ENCODE results near the gene DDX50. TPM values are rescaled to one million over a fixed set of nuclear protein-coding genes. Genes with fewer than 3 reads are reported as not detected.
A peak's percentile ranks its signal among the peaks of the same experiment; 100 is the strongest.

The DDX50 gene
- total RNA-seq, 1 experiment from 2014 or later: 37.1 TPM

DNA sequence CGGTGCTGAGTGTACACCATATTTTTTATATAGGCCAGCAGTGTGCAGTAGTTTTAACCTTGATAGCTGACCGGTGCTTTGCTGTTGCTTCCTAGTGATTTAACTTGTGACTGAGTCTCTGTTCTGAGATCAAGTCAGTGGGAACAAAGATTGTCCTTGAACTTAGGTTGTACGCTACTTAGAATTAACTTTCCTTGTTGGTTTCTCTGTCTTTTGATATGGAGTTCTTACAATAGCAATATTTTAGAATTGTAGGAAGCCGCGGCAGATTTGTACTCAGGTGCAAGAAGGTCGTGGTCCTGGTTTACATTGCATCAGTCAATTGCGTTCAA, 56.1 kb downstream of the DDX50 start:
- Mint-ChIP-seq H3K4me3 (peak overlapping the region; percentile 99), H3K9me3 (peaks cover 3% of the 10 kb centered on the region; the same call in 1 of the 2 replicates), H3K36me3 (peaks cover 30% of the 10 kb centered on the region), H3K27ac (peak overlapping the region; percentile 78), H3K4me1 (peaks cover 9% of the 10 kb centered on the region), H3K27me3 (ENCODE audit: low read depth) (no peaks in the 10 kb centered on the region)
- ChIA-PET POLR2A (no interaction called here), CTCF (interaction anchor here (0.9 to 1.8 kb wide), 2 partner anchors 24 to 451 kb away, joined by 3 to 5 read pairs; no protein-coding TSS in a partner anchor)
- ATAC-seq (no peak), DNase-seq (ENCODE audit: low spot score) (no peak)
- TF ChIP-seq, protein P1, sequence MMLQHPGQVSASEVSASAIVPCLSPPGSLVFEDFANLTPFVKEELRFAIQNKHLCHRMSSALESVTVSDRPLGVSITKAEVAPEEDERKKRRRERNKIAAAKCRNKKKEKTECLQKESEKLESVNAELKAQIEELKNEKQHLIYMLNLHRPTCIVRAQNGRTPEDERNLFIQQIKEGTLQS (CRISPR knock-in tag; conservative IDR thresholded peaks at IDR 0.05): no peak
- TF ChIP-seq SOX15 (CRISPR knock-in tag; IDR thresholded peaks at IDR 0.05) (no peak), ZNF121 (CRISPR knock-in tag; IDR thresholded peaks at IDR 0.05) (no peak), ELF4 (CRISPR knock-in tag; IDR thresholded peaks at IDR 0.05; ENCODE audit: low read depth) (no peak)
- TF ChIP-seq, protein P2, sequence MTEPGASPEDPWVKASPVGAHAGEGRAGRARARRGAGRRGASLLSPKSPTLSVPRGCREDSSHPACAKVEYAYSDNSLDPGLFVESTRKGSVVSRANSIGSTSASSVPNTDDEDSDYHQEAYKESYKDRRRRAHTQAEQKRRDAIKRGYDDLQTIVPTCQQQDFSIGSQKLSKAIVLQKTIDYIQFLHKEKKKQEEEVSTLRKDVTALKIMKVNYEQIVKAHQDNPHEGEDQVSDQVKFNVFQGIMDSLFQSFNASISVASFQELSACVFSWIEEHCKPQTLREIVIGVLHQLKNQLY (CRISPR knock-in tag; IDR thresholded peaks at IDR 0.05): no peak
- TF ChIP-seq, protein P3, sequence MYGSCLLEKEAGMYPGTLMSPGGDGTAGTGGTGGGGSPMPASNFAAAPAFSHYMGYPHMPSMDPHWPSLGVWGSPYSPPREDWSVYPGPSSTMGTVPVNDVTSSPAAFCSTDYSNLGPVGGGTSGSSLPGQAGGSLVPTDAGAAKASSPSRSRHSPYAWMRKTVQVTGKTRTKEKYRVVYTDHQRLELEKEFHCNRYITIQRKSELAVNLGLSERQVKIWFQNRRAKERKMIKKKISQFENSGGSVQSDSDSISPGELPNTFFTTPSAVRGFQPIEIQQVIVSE (CRISPR knock-in tag; IDR thresholded peaks at IDR 0.05; ENCODE audit: borderline replicate concordance): no peak
- TF ChIP-seq, protein P4, sequence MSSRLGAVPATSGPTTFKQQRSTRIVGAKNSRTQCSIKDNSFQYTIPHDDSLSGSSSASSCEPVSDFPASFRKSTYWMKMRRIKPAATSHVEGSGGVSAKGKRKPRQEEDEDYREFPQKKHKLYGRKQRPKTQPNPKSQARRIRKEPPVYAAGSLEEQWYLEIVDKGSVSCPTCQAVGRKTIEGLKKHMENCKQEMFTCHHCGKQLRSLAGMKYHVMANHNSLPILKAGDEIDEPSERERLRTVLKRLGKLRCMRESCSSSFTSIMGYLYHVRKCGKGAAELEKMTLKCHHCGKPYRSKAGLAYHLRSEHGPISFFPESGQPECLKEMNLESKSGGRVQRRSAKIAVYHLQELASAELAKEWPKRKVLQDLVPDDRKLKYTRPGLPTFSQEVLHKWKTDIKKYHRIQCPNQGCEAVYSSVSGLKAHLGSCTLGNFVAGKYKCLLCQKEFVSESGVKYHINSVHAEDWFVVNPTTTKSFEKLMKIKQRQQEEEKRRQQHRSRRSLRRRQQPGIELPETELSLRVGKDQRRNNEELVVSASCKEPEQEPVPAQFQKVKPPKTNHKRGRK (CRISPR knock-in tag; IDR thresholded peaks at IDR 0.05; ENCODE audit: borderline replicate concordance): no peak
- TF ChIP-seq, protein P5, sequence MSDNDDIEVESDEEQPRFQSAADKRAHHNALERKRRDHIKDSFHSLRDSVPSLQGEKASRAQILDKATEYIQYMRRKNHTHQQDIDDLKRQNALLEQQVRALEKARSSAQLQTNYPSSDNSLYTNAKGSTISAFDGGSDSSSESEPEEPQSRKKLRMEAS (CRISPR knock-in tag; IDR thresholded peaks at IDR 0.05): no peak
- TF ChIP-seq, protein P6, sequence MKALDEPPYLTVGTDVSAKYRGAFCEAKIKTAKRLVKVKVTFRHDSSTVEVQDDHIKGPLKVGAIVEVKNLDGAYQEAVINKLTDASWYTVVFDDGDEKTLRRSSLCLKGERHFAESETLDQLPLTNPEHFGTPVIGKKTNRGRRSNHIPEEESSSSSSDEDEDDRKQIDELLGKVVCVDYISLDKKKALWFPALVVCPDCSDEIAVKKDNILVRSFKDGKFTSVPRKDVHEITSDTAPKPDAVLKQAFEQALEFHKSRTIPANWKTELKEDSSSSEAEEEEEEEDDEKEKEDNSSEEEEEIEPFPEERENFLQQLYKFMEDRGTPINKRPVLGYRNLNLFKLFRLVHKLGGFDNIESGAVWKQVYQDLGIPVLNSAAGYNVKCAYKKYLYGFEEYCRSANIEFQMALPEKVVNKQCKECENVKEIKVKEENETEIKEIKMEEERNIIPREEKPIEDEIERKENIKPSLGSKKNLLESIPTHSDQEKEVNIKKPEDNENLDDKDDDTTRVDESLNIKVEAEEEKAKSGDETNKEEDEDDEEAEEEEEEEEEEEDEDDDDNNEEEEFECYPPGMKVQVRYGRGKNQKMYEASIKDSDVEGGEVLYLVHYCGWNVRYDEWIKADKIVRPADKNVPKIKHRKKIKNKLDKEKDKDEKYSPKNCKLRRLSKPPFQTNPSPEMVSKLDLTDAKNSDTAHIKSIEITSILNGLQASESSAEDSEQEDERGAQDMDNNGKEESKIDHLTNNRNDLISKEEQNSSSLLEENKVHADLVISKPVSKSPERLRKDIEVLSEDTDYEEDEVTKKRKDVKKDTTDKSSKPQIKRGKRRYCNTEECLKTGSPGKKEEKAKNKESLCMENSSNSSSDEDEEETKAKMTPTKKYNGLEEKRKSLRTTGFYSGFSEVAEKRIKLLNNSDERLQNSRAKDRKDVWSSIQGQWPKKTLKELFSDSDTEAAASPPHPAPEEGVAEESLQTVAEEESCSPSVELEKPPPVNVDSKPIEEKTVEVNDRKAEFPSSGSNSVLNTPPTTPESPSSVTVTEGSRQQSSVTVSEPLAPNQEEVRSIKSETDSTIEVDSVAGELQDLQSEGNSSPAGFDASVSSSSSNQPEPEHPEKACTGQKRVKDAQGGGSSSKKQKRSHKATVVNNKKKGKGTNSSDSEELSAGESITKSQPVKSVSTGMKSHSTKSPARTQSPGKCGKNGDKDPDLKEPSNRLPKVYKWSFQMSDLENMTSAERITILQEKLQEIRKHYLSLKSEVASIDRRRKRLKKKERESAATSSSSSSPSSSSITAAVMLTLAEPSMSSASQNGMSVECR (CRISPR knock-in tag; IDR thresholded peaks at IDR 0.05; ENCODE audit: borderline replicate concordance): no peak
- TF ChIP-seq, protein P7, sequence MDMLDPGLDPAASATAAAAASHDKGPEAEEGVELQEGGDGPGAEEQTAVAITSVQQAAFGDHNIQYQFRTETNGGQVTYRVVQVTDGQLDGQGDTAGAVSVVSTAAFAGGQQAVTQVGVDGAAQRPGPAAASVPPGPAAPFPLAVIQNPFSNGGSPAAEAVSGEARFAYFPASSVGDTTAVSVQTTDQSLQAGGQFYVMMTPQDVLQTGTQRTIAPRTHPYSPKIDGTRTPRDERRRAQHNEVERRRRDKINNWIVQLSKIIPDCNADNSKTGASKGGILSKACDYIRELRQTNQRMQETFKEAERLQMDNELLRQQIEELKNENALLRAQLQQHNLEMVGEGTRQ (CRISPR knock-in tag; IDR thresholded peaks at IDR 0.05): no peak

DNA sequence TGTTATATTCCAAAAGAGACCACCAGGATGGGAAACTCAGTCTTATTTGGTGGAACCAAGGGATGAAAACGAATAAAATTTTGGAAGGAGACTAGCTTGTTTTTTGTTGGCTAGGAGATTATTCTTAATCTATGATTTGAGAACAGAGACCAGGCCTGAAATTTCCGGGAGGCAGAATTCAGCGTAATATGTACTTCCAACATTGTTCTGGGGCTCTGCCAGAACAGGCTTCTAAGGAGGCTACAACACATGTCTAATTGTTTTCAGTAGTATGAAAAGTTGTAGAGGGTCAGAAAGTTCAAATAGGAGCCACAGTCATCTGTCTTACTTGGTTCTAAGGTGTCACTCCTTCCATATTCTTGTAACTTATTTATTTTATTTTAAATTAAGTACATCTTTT, 56.5 kb downstream of the DDX50 start:
- no peak for TF ChIP-seq ELF4 (CRISPR knock-in tag; IDR thresholded peaks at IDR 0.05; ENCODE audit: low read depth)
- TF ChIP-seq, protein P8, sequence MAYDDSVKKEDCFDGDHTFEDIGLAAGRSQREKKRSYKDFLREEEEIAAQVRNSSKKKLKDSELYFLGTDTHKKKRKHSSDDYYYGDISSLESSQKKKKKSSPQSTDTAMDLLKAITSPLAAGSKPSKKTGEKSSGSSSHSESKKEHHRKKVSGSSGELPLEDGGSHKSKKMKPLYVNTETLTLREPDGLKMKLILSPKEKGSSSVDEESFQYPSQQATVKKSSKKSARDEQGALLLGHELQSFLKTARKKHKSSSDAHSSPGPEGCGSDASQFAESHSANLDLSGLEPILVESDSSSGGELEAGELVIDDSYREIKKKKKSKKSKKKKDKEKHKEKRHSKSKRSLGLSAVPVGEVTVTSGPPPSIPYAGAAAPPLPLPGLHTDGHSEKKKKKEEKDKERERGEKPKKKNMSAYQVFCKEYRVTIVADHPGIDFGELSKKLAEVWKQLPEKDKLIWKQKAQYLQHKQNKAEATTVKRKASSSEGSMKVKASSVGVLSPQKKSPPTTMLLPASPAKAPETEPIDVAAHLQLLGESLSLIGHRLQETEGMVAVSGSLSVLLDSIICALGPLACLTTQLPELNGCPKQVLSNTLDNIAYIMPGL (CRISPR knock-in tag; IDR thresholded peaks at IDR 0.05): no peak
- no peak for TF ChIP-seq ATF1 (CRISPR knock-in tag; IDR thresholded peaks at IDR 0.05)
- TF ChIP-seq RORB (CRISPR knock-in tag; IDR thresholded peaks at IDR 0.05): no peak
- TF ChIP-seq, protein P2 (CRISPR knock-in tag; IDR thresholded peaks at IDR 0.05): no peak
- no peak for TF ChIP-seq EMX1 (CRISPR knock-in tag; IDR thresholded peaks at IDR 0.05)
- TF ChIP-seq, protein P9, sequence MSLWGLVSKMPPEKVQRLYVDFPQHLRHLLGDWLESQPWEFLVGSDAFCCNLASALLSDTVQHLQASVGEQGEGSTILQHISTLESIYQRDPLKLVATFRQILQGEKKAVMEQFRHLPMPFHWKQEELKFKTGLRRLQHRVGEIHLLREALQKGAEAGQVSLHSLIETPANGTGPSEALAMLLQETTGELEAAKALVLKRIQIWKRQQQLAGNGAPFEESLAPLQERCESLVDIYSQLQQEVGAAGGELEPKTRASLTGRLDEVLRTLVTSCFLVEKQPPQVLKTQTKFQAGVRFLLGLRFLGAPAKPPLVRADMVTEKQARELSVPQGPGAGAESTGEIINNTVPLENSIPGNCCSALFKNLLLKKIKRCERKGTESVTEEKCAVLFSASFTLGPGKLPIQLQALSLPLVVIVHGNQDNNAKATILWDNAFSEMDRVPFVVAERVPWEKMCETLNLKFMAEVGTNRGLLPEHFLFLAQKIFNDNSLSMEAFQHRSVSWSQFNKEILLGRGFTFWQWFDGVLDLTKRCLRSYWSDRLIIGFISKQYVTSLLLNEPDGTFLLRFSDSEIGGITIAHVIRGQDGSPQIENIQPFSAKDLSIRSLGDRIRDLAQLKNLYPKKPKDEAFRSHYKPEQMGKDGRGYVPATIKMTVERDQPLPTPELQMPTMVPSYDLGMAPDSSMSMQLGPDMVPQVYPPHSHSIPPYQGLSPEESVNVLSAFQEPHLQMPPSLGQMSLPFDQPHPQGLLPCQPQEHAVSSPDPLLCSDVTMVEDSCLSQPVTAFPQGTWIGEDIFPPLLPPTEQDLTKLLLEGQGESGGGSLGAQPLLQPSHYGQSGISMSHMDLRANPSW (CRISPR knock-in tag; conservative IDR thresholded peaks at IDR 0.05; ENCODE audit: low read depth): no peak
- TF ChIP-seq GTF2I (CRISPR knock-in tag; conservative IDR thresholded peaks at IDR 0.05): no peak
- H3K36me3 Mint-ChIP-seq: peaks cover 34% of the 10 kb centered on the region
- ATAC-seq: no peak
- H3K27ac Mint-ChIP-seq: peak overlapping the region; percentile 78
- H3K4me1 Mint-ChIP-seq: peaks cover 9% of the 10 kb centered on the region
- ChIA-PET POLR2A (no interaction called here), CTCF (no interaction called here)
- peaks cover 3% of the 10 kb centered on the region; the same call in 1 of the 2 replicates for H3K9me3 Mint-ChIP-seq
- H3K27me3 Mint-ChIP-seq (ENCODE audit: low read depth): no peaks in the 10 kb centered on the region
- peak overlapping the region; percentile 99 for H3K4me3 Mint-ChIP-seq
- DNase-seq (ENCODE audit: low spot score): no peak

Data from WTC11 (cell line).